Hippocampal formation (tissue), 2 donors: ENCODE data around the gene ATP6V1B1.
"Not testable (repeated sequence)": the region's sequence is repeated elsewhere in the genome, so short reads cannot be mapped to it uniquely, and the experiment has no call there.

Source experiments
- DNase-seq, 2 donors: peaks; one replicate each; lab custom pipeline; 2025; lab: John Stamatoyannopoulos, UW

The ATP6V1B1 gene

GRCh38 chr2:71006323-71006722, 70.6 kb downstream of the ATP6V1B1 start:
- DNase-seq: no peak

- no peak for DNase-seq
Measured at GRCh38 chr2:71006955-71007799, 71.5 kb downstream of the ATP6V1B1 start.

GRCh38 chr2:71008342-71008741, 72.6 kb downstream of the ATP6V1B1 start:
- DNase-seq: no peak

- DNase-seq: not testable (repeated sequence)
Measured at GRCh38 chr2:71011786-71012185, 76.1 kb downstream of the ATP6V1B1 start.
